ENCODE results near the gene SYT2. TPM values are rescaled to one million over a fixed set of nuclear protein-coding genes. Genes with fewer than 3 reads are reported as not detected.

The SYT2 gene
- total RNA-seq, 1 donor from 2014 or later = not detected

DNA sequence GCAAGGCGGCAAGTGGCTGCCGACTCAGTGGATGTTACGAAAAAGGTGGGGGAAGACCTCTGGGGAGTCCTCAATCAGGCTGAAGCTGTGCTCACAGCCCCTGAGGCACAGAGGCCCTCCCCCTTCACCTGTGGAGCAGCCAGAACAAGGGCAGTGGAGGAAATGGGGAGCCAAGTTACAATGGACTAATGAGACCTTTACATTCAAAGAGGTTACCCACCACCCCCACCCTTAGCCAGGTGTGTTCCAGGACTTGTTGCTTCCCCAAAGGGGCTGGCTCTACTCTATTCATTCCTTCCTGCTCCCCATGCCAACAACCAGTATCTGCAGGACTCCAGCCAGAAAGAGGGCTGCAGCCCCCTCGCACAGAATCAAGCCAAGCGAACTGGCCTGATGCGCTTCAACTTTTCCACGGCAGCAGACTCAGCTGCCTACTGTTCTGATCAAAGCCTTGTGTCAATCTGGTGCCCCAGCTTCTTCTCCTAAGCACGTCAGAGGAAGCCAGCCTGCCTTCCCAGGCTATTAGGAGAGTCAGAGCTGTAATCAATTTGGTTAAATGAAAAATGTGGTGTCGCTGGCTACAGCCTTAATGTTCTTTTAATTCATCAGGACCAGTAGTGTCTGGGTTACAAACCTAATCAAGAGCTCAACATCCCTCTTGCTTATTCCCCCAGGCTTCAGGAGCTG lies 1.8 kb upstream of the SYT2 start:
- Histone ChIP-seq H3K36me3 (no peaks in the 10 kb centered on the region), H3K27me3 (ENCODE audit: low read depth) (peaks cover 61% of the 10 kb centered on the region), H3K9me3 (no peaks in the 10 kb centered on the region), H3K4me1 (peaks cover 13% of the 10 kb centered on the region), H3K27ac (no peak overlapping the region), H3K4me3 (no peak overlapping the region)
- ATAC-seq = no peak
- no peak for DNase-seq
- intact Hi-C loops (cut with DNase I) = no loop called here
- TF ChIP-seq, protein P1, sequence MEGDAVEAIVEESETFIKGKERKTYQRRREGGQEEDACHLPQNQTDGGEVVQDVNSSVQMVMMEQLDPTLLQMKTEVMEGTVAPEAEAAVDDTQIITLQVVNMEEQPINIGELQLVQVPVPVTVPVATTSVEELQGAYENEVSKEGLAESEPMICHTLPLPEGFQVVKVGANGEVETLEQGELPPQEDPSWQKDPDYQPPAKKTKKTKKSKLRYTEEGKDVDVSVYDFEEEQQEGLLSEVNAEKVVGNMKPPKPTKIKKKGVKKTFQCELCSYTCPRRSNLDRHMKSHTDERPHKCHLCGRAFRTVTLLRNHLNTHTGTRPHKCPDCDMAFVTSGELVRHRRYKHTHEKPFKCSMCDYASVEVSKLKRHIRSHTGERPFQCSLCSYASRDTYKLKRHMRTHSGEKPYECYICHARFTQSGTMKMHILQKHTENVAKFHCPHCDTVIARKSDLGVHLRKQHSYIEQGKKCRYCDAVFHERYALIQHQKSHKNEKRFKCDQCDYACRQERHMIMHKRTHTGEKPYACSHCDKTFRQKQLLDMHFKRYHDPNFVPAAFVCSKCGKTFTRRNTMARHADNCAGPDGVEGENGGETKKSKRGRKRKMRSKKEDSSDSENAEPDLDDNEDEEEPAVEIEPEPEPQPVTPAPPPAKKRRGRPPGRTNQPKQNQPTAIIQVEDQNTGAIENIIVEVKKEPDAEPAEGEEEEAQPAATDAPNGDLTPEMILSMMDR (IDR thresholded peaks at IDR 0.05) = no peak

DNA sequence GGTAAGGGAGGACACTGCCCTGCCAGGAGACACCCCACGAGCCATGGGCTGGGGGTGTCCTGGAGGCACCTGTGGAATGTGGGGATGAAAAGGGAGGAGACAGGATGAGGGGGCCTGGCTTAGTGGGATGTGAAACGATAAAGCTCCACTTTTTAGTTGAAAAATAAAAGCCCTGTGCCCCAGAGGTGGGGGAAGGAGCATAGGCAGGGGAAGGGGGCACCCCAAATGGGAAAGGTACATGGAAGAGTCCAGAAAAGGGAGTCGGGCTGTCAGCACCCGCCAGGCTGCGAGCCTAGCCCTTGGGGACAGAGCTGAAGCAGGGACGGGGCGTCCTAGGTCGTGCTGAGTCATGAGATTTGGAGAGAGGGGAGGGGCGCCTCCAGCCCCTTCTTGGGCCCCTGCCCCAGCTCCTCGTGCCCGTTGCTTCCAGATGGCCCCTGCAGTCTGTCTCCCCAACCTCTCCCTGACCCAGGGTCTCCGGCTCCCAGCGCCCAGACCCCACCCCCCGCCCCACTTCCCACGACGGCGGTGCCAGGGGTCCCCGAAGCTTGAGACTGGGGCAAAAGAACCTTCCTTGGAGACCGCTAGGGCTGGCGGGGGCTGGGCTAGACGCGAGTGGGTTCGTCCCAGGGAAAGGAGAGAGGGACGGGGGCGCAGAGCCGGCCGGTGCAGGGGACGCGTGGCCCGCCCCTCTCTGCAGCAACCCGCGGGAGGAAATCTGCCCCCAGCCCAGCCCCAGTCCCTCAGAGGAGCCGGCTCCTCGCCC lies 795 bp downstream of the SYT2 start:
- TF ChIP-seq, protein P1 (IDR thresholded peaks at IDR 0.05) = no peak
- H3K36me3 ChIP-seq = no peaks in the 10 kb centered on the region
- peaks cover 13% of the 10 kb centered on the region for H3K4me1 ChIP-seq
- H3K4me3 ChIP-seq = peak overlapping the region; percentile 40
- no peak for DNase-seq
- peak in 1 of 2 donors; percentile 15 for ATAC-seq
- peaks cover 84% of the 10 kb centered on the region for H3K27me3 ChIP-seq (ENCODE audit: low read depth)
- intact Hi-C loops (cut with DNase I) = no loop called here
- no peak overlapping the region for H3K27ac ChIP-seq
- H3K9me3 ChIP-seq = no peaks in the 10 kb centered on the region

DNA sequence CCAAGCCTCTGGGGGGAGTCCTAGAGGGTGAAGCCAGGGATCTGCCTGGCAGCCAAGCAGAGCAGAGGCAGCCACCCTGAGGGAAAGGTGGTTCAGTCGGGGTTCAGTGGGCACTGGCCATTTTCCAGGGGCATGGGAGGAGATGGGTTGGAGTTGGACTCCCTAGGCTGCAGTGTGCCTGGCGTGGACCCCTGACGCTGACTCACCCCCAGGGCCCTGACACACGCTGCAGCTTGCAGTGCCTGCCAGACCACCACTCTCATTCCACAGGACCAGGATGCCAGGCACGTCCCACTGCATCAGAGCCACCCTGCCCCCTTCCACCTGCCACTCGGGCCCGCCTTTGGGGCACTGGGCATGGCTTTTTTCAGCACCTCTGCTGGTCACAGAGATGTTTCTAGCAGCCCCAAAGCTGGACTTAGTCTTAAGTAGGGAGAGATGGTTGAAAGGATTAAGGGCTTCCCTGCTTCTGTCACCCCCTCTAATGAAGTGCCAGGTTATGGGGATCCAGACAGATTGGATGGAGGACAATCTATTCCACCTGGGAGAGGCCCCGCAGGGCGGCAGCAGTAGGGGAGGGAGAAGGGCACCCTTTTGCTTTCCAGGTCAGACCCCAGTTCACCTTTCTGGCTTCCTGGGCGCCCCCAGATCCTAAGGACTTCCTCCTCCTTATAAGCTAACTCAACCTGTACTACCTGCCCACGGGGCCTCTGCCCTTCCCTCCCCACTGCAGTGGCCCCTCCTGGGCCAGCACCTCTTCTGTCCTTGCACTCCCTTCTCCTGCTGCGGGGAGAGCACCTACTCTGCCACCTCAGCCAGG lies 1.6 kb downstream of the SYT2 start:
- Histone ChIP-seq H3K9me3 (no peaks in the 10 kb centered on the region), H3K4me1 (peaks cover 13% of the 10 kb centered on the region), H3K4me3 (no peak overlapping the region), H3K36me3 (no peaks in the 10 kb centered on the region), H3K27ac (no peak overlapping the region), H3K27me3 (ENCODE audit: low read depth) (peaks cover 92% of the 10 kb centered on the region)
- TF ChIP-seq, protein P1 (IDR thresholded peaks at IDR 0.05) = no peak
- DNase-seq (no peak), ATAC-seq (no peak)
- intact Hi-C loops (cut with DNase I) = no loop called here

DNA sequence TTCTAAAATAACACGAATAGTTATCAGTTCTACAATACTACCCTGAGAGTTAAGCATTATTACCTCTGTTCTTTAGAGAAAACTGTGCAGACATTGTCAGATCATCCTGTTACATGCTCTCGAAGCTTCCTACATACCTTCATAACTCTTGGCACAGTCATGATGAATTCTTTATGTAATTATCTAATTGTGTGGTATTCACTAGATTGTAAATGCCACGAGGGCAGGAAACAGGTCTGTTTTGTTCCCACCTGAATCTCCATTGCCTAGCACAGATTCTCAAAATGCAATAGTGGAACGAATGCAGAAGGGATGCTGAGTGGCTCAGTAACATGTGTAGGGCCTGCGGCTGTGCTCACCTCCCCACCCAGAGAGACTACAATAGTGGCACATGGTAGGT lies 3.4 kb downstream of the SYT2 start:
- no peak for DNase-seq
- H3K27ac ChIP-seq = no peak overlapping the region
- no peak overlapping the region for H3K4me3 ChIP-seq
- intact Hi-C loops (cut with DNase I) = no loop called here
- ATAC-seq = no peak
- H3K9me3 ChIP-seq = no peaks in the 10 kb centered on the region
- TF ChIP-seq, protein P1 (IDR thresholded peaks at IDR 0.05) = no peak
- H3K36me3 ChIP-seq = no peaks in the 10 kb centered on the region
- H3K27me3 ChIP-seq (ENCODE audit: low read depth) = peaks cover 90% of the 10 kb centered on the region
- H3K4me1 ChIP-seq = peaks cover 13% of the 10 kb centered on the region

DNA sequence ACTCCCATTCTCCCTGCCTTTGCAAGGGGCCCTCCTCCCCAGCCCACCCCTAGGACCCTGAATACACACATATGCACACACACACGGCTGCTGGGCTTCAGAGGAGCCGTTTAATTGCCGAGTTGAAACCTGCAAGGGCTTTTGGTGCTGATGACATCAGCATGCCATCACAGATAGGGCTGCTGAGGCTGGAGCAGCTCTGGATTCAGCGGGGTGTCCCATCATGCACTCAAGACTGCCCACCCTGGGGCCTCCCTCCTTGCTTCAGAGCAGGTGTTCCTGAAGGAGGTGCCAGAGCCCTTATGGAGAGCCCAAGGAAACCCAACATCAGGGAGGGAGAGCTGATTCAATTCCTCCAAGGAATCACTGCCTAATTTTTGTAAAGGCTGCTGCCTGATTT lies 5.7 kb downstream of the SYT2 start:
- no peak for ATAC-seq
- Histone ChIP-seq H3K36me3 (no peaks in the 10 kb centered on the region), H3K9me3 (no peaks in the 10 kb centered on the region), H3K27me3 (ENCODE audit: low read depth) (peaks cover 68% of the 10 kb centered on the region), H3K4me3 (no peak overlapping the region), H3K4me1 (peaks cover 3% of the 10 kb centered on the region), H3K27ac (no peak overlapping the region)
- no peak for DNase-seq
- TF ChIP-seq, protein P1 (IDR thresholded peaks at IDR 0.05) = no peak
- intact Hi-C loops (cut with DNase I) = no loop called here
